ENCODE results near the gene POU2AF1. TPM values are rescaled to one million over a fixed set of nuclear protein-coding genes. Genes with fewer than 3 reads are reported as not detected.

POU2AF1 gene
- total RNA-seq, 4 donors from 2014 or later, result under 0.01 to 2.9 (median 2.6) TPM; not detected in 1

DNA sequence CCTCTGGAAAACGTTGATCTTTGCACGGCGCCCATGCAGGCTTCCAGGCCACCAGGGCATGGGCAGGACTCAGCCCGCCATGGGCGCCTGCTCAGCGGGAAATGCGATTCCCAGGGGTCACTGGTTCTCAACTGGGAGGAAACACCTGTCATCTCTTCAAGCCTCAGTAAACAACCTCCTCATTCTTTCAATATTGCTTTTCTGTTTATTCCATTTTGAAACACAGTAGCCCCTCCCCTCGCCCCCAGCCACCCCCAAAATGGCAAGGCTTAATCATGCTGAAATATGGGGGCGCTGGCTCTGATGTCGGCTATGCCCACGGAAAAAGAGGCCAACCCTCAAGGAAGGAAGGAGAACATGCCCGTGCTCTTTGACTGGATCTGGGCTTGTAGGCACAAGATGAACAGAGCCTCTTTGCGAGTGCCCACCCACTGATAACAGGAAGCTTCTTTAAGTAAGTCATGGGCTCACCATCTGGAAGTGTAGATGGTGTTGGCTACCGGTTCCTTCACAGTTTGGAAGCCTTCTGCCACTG, 594 bp upstream of the POU2AF1 start:
- H3K4me3 ChIP-seq, result no peak overlapping the region
- H3K9me3 ChIP-seq, result no peaks in the 10 kb centered on the region
- TF ChIP-seq POLR2A (IDR thresholded peaks at IDR 0.05), result no peak
- H3K27me3 ChIP-seq, result no peaks in the 10 kb centered on the region
- H3K27ac ChIP-seq, result no peak overlapping the region
- H3K4me1 ChIP-seq, result no peaks in the 10 kb centered on the region
- no peak for DNase-seq
- no peaks in the 10 kb centered on the region for H3K36me3 ChIP-seq
- intact Hi-C loops (cut with DNase I; ENCODE audit: low total_unique reads), result no loop called here

- Histone ChIP-seq H3K27me3 (no peaks in the 10 kb centered on the region), H3K9me3 (no peaks in the 10 kb centered on the region), H3K4me3 (no peak overlapping the region), H3K27ac (no peak overlapping the region), H3K4me1 (no peaks in the 10 kb centered on the region), H3K36me3 (no peaks in the 10 kb centered on the region)
- DNase-seq, result no peak
- no peak for TF ChIP-seq CTCF (IDR thresholded peaks at IDR 0.05)
- TF ChIP-seq POLR2A (IDR thresholded peaks at IDR 0.05), result no peak
- intact Hi-C loops (cut with DNase I; ENCODE audit: low total_unique reads), result no loop called here
These were observed 752 bp downstream of the POU2AF1 start for GRCh38 chr11:111378185-111378860.

DNA sequence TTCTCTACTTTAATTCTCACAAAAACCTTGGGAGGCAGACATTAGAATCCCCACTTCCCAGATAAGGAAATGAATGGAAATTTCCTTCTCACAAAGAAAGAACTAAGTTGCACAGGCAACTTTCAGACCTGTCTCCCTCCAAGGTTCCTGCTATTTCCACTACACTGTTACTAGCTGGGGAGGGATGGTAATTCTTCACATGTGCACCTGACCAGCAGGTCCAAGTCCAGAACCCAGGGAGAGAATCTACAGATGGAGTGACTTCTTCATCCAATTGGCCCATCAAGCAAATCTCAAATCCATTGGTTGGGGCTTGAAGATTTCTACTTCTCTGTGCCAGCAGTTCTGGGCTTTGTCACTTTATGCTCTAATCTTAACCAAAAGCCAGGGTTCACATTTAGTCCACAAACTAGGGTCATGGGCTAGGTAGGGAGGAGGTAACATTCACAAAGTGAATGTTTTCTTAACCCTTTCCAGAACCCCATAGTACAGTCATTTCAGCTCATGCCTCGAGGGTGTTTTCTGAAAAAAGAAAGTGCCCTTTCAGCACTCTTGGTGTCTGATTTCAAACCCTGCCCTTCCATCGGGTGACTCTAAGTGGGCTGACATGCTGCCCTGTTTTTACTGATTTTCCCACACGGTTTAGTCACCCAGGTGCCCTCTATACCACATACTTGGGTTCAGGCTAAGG, 2.7 kb downstream of the POU2AF1 start:
- Histone ChIP-seq H3K9me3 (no peaks in the 10 kb centered on the region), H3K27me3 (no peaks in the 10 kb centered on the region), H3K36me3 (no peaks in the 10 kb centered on the region), H3K4me1 (no peaks in the 10 kb centered on the region), H3K27ac (no peak overlapping the region), H3K4me3 (no peak overlapping the region)
- TF ChIP-seq CTCF (IDR thresholded peaks at IDR 0.05) (no peak), POLR2A (IDR thresholded peaks at IDR 0.05) (no peak)
- DNase-seq, result no peak
- intact Hi-C loops (cut with DNase I; ENCODE audit: low total_unique reads), result no loop called here

DNA sequence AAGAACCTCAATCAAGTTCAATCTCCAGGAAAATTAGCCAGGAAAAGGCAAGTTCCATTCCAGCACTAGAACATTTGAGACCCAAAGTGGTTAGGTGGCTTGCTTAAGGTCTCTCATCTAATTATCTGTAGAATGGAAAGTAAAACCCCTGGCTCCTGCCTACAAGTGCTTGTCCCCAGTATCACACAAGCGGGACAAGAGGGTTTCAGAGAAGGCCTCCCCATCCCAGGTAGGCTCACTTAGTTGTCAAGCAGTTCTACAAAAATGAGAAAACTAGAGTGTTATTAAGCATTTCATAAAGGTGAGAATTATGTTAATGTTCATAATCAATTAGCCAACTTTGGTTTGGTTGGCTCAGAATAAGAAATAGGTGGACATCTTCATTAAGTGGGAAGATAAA, 5.5 kb downstream of the POU2AF1 start:
- H3K4me1 ChIP-seq, result no peaks in the 10 kb centered on the region
- no peaks in the 10 kb centered on the region for H3K9me3 ChIP-seq
- intact Hi-C loops (cut with DNase I; ENCODE audit: low total_unique reads), result no loop called here
- TF ChIP-seq POLR2A (IDR thresholded peaks at IDR 0.05) (no peak), CTCF (IDR thresholded peaks at IDR 0.05) (no peak)
- DNase-seq, result no peak
- H3K27ac ChIP-seq, result no peak overlapping the region
- H3K36me3 ChIP-seq, result no peaks in the 10 kb centered on the region
- H3K4me3 ChIP-seq, result no peak overlapping the region
- no peaks in the 10 kb centered on the region for H3K27me3 ChIP-seq

DNA sequence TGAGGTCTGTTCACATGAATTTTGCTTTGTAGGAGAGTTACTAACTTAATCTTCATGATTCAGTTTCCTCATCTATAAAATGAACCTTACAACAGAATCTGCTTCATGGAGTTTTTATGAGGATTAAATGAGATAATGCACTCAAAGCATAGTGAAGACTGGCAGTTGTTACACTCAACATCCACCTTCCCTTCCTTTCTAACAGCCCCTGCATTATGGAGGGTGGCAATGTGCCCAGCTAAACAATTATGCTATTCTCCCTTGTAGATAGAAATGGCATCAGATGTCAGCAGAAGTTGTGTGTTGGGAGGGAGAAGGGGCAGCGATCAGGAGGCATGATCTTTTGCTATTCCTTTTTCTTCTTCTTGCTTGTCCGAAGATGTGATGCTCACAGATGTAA, 6.5 kb downstream of the POU2AF1 start:
- Histone ChIP-seq H3K27me3 (no peaks in the 10 kb centered on the region), H3K36me3 (no peaks in the 10 kb centered on the region), H3K4me3 (no peak overlapping the region), H3K4me1 (no peaks in the 10 kb centered on the region), H3K9me3 (no peaks in the 10 kb centered on the region), H3K27ac (no peak overlapping the region)
- no peak for TF ChIP-seq POLR2A (IDR thresholded peaks at IDR 0.05)
- no peak for DNase-seq
- intact Hi-C loops (cut with DNase I; ENCODE audit: low total_unique reads), result no loop called here

- TF ChIP-seq POLR2A (IDR thresholded peaks at IDR 0.05), result no peak
- no peak for TF ChIP-seq CTCF (IDR thresholded peaks at IDR 0.05)
- Histone ChIP-seq H3K36me3 (no peaks in the 10 kb centered on the region), H3K4me3 (no peak overlapping the region), H3K27ac (no peak overlapping the region), H3K27me3 (no peaks in the 10 kb centered on the region), H3K9me3 (no peaks in the 10 kb centered on the region), H3K4me1 (no peaks in the 10 kb centered on the region)
- intact Hi-C loops (cut with DNase I; ENCODE audit: low total_unique reads), result no loop called here
- no peak for DNase-seq
These were observed 8.0 kb downstream of the POU2AF1 start for GRCh38 chr11:111370902-111371578.
